Activated naive CD4-positive, alpha-beta T cell treated with anti-CD3 and anti-CD28 coated beads, Interleukin-2, amount 10 ng/mL, durations not matched to agents 7 days and 5 days (primary cell): Measurements from ENCODE around the gene TMEM72.

ENCODE experiments used
- CTCF ChIA-PET: fragments of 350-600 bp; sonication (Branson Sonifier 250); formaldehyde crosslinking; loops from one replicate; lab custom pipeline; 2021; ENCODE audit warnings: antibody characterized with exemption; lab: Charles Lee
- DNase-seq: peaks from one replicate; pipeline ENCODE4 v3.0.0-alpha.2; 2020
- H3K27ac Mint-ChIP-seq: one replicate; pipeline ENCODE4 v1.8.0; 2021; ENCODE audit warnings: mild to moderate bottlenecking, moderate library complexity, mixed read lengths
- H3K27me3 Mint-ChIP-seq: one replicate; pipeline ENCODE4 v1.8.0; 2021; ENCODE audit warnings: mild to moderate bottlenecking, mixed read lengths
- H3K36me3 Mint-ChIP-seq: one replicate; pipeline ENCODE4 v1.8.0; 2021; ENCODE audit warnings: mixed read lengths
- H3K4me1 Mint-ChIP-seq: one replicate; pipeline ENCODE4 v1.8.0; 2021; ENCODE audit warnings: mixed read lengths
- H3K4me3 Mint-ChIP-seq: one replicate; pipeline ENCODE4 v1.8.0; 2021; ENCODE audit warnings: mild to moderate bottlenecking, moderate library complexity, mixed read lengths
- H3K9me3 Mint-ChIP-seq: one replicate; pipeline ENCODE4 v1.8.0; 2021; ENCODE audit warnings: mixed read lengths

The TMEM72 gene

GRCh38 chr10:44938956-44939355 lies 27.8 kb downstream of the TMEM72 start:
- Mint-ChIP-seq H3K27me3 (peaks cover 7% of the 10 kb centered on the region), H3K4me1 (peaks cover 11% of the 10 kb centered on the region), H3K4me3 (no peak overlapping the region), H3K27ac (no peak overlapping the region), H3K36me3 (no peaks in the 10 kb centered on the region), H3K9me3 (no peaks in the 10 kb centered on the region)
- no peak for DNase-seq
- CTCF ChIA-PET, result no interaction called here

- peaks cover 8% of the 10 kb centered on the region for H3K9me3 Mint-ChIP-seq
- H3K4me3 Mint-ChIP-seq, result no peak overlapping the region
- peaks cover 11% of the 10 kb centered on the region for H3K4me1 Mint-ChIP-seq
- H3K27me3 Mint-ChIP-seq, result peaks cover 8% of the 10 kb centered on the region
- DNase-seq, result no peak
- H3K36me3 Mint-ChIP-seq, result peaks cover 1% of the 10 kb centered on the region
- H3K27ac Mint-ChIP-seq, result no peak overlapping the region
- CTCF ChIA-PET, result interaction anchor here (0.6 to 1.0 kb wide), 2 partner anchors 13 to 27 kb away, joined by 3 read pairs; no protein-coding TSS in a partner anchor
Measured at GRCh38 chr10:44939691-44940401, 28.7 kb downstream of the TMEM72 start.

GRCh38 chr10:44944354-44944753 lies 33.2 kb downstream of the TMEM72 start:
- Mint-ChIP-seq H3K9me3 (peaks cover 12% of the 10 kb centered on the region), H3K27ac (no peak overlapping the region), H3K36me3 (peaks cover 1% of the 10 kb centered on the region), H3K4me1 (no peaks in the 10 kb centered on the region), H3K4me3 (no peak overlapping the region), H3K27me3 (peaks cover 20% of the 10 kb centered on the region)
- DNase-seq, result no peak
- CTCF ChIA-PET, result interaction anchor here (2.0 kb wide), 1 partner anchor 12 kb away, joined by 6 read pairs; no protein-coding TSS in a partner anchor

GRCh38 chr10:44946205-44946604 lies 35.1 kb downstream of the TMEM72 start:
- H3K9me3 Mint-ChIP-seq, result peaks cover 12% of the 10 kb centered on the region
- peaks cover 1% of the 10 kb centered on the region for H3K36me3 Mint-ChIP-seq
- H3K27me3 Mint-ChIP-seq, result peaks cover 20% of the 10 kb centered on the region
- CTCF ChIA-PET, result interaction anchor here (0.8 to 2.0 kb wide), 2 partner anchors 14 to 15 kb away, joined by 4 to 6 read pairs; no protein-coding TSS in a partner anchor
- H3K4me1 Mint-ChIP-seq, result no peaks in the 10 kb centered on the region
- DNase-seq, result no peak
- H3K4me3 Mint-ChIP-seq, result no peak overlapping the region
- no peak overlapping the region for H3K27ac Mint-ChIP-seq

GRCh38 chr10:44947371-44948152 lies 36.4 kb downstream of the TMEM72 start:
- Mint-ChIP-seq H3K27ac (no peak overlapping the region), H3K27me3 (peaks cover 20% of the 10 kb centered on the region), H3K4me1 (no peaks in the 10 kb centered on the region), H3K4me3 (no peak overlapping the region), H3K36me3 (peaks cover 1% of the 10 kb centered on the region), H3K9me3 (peaks cover 12% of the 10 kb centered on the region)
- CTCF ChIA-PET, result interaction anchor here (0.6 to 2.2 kb wide), 2 partner anchors 15 to 46 kb away, joined by 4 to 5 read pairs; no protein-coding TSS in a partner anchor
- DNase-seq, result no peak

GRCh38 chr10:44948642-44949041 lies 37.5 kb downstream of the TMEM72 start:
- DNase-seq, result no peak
- no peaks in the 10 kb centered on the region for H3K4me1 Mint-ChIP-seq
- H3K27me3 Mint-ChIP-seq, result peaks cover 20% of the 10 kb centered on the region
- H3K4me3 Mint-ChIP-seq, result no peak overlapping the region
- H3K9me3 Mint-ChIP-seq, result peaks cover 12% of the 10 kb centered on the region
- no peak overlapping the region for H3K27ac Mint-ChIP-seq
- CTCF ChIA-PET, result interaction anchor here (0.8 to 2.2 kb wide), 2 partner anchors 16 to 20 kb away, joined by 3 to 5 read pairs; no protein-coding TSS in a partner anchor
- peaks cover 2% of the 10 kb centered on the region for H3K36me3 Mint-ChIP-seq

GRCh38 chr10:44949127-44949802 lies 38.1 kb downstream of the TMEM72 start:
- peaks cover 2% of the 10 kb centered on the region for H3K36me3 Mint-ChIP-seq

GRCh38 chr10:44949915-44950314 lies 38.8 kb downstream of the TMEM72 start:
- Mint-ChIP-seq H3K4me3 (no peak overlapping the region), H3K36me3 (peaks cover 1% of the 10 kb centered on the region), H3K9me3 (peaks cover 4% of the 10 kb centered on the region), H3K27ac (no peak overlapping the region), H3K27me3 (peaks cover 16% of the 10 kb centered on the region), H3K4me1 (peaks cover 3% of the 10 kb centered on the region)
- no peak for DNase-seq
- CTCF ChIA-PET, result interaction anchor here (1.0 to 1.6 kb wide), 2 partner anchors 17 to 18 kb away, joined by 5 to 7 read pairs; no protein-coding TSS in a partner anchor

More at GRCh38 chr10:44949127-44949802, 38.1 kb downstream of the TMEM72 start:
- Mint-ChIP-seq H3K9me3 (peaks cover 9% of the 10 kb centered on the region), H3K27ac (no peak overlapping the region), H3K27me3 (peaks cover 19% of the 10 kb centered on the region), H3K4me1 (no peaks in the 10 kb centered on the region), H3K4me3 (no peak overlapping the region)
- no peak for DNase-seq
- CTCF ChIA-PET, result interaction anchor here (0.8 to 1.6 kb wide), 2 partner anchors 16 to 19 kb away, joined by 3 to 7 read pairs; no protein-coding TSS in a partner anchor

- Mint-ChIP-seq H3K36me3 (peaks cover 2% of the 10 kb centered on the region), H3K27ac (peak overlapping the region; percentile 21), H3K27me3 (peaks cover 16% of the 10 kb centered on the region), H3K9me3 (no peaks in the 10 kb centered on the region), H3K4me3 (no peak overlapping the region), H3K4me1 (peaks cover 3% of the 10 kb centered on the region)
- no peak for DNase-seq
- CTCF ChIA-PET, result interaction anchor here (1.0 to 1.6 kb wide), 2 partner anchors 17 to 18 kb away, joined by 5 to 7 read pairs; no protein-coding TSS in a partner anchor
Measured at GRCh38 chr10:44950326-44951225, 39.4 kb downstream of the TMEM72 start.

GRCh38 chr10:44951576-44952226 lies 40.6 kb downstream of the TMEM72 start:
- Mint-ChIP-seq H3K4me3 (no peak overlapping the region), H3K36me3 (peaks cover 10% of the 10 kb centered on the region), H3K4me1 (peaks cover 3% of the 10 kb centered on the region), H3K27ac (no peak overlapping the region), H3K9me3 (no peaks in the 10 kb centered on the region), H3K27me3 (peaks cover 7% of the 10 kb centered on the region)
- CTCF ChIA-PET, result interaction anchor here (1.0 kb wide), 1 partner anchor 19 kb away, joined by 4 read pairs; no protein-coding TSS in a partner anchor
- no peak for DNase-seq

- no peak overlapping the region for H3K4me3 Mint-ChIP-seq
- H3K4me1 Mint-ChIP-seq, result peaks cover 5% of the 10 kb centered on the region
- peaks cover 3% of the 10 kb centered on the region for H3K27me3 Mint-ChIP-seq
- no peaks in the 10 kb centered on the region for H3K9me3 Mint-ChIP-seq
- CTCF ChIA-PET, result interaction anchor here (0.6 to 1.0 kb wide), 3 partner anchors 13 to 858 kb away, joined by 3 to 4 read pairs (median 4); no protein-coding TSS in a partner anchor
- H3K27ac Mint-ChIP-seq, result no peak overlapping the region
- H3K36me3 Mint-ChIP-seq, result peaks cover 13% of the 10 kb centered on the region
- no peak for DNase-seq
Measured at GRCh38 chr10:44952779-44953231, 41.7 kb downstream of the TMEM72 start.

- H3K9me3 Mint-ChIP-seq, result no peaks in the 10 kb centered on the region
- CTCF ChIA-PET, result no interaction called here
- H3K4me3 Mint-ChIP-seq, result no peak overlapping the region
- H3K27me3 Mint-ChIP-seq, result no peaks in the 10 kb centered on the region
- H3K4me1 Mint-ChIP-seq, result peaks cover 15% of the 10 kb centered on the region
- H3K36me3 Mint-ChIP-seq, result peaks cover 13% of the 10 kb centered on the region
- no peak for DNase-seq
- no peak overlapping the region for H3K27ac Mint-ChIP-seq
Measured at GRCh38 chr10:44954042-44954441, 42.9 kb downstream of the TMEM72 start.
